Measurements from ENCODE around the gene KDM4C.

The KDM4C gene

DNA sequence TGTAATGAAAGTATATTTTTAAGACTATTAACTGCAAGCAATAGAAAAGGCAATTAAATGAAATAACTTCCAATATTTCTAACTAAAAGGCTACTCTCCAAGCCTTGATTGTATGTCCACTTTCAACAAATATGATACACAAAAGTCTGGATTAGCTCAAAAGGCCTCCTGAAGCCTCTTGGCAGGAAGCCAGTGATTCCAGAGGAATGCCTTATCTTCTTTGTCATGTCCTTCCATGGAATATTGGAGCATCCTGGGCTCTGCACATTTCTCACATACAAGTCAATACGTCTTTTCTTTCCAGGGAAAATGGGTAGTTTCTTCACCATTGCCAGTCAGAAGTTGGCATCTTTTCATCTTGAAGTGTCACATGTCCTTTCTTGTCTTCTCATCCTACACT, 357.8 kb downstream of the KDM4C start:
- DNase-seq, result no peak

DNA sequence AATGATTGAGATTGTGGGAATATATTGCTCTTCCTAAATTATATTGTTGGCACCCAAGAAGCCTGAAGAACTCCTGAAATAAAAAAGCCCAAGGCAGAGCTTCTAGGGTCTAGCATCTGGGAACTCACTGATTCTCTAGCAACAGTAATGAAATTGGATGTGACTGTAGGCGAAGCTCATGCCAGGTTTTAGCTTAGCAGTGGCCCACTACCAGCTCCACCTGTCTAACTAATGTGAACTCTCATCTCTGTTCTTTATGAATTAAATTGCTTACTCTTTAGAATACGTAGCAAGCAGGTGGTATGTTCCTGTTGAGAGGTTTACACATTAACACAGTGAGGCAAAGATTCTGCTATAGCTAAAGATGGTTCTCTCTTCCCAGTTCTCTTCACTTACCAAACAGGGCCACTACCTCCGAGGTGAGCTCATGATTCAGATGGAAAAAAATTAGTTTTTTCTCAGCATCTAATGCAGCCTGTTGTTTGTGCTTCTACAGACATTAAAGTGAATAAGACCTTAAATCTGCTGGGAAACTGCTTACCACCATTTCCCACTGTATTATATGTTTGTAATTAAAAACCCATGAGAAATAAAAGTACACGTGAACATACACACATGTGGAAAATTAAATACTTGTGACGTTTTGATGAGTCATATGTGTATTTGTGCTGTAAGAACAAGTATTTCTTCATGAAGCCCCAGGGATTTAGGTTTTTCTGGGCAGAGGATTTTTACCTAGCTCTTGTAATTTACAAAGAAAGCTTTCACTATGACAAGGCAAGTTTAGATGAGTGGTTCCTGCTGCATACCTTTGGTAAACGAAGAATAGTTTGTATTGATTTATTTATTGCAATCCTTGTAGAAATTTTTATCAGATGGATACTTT, 360.1 kb downstream of the KDM4C start:
- DNase-seq, result no peak

GRCh38 chr9:7118633-7119032, 360.9 kb downstream of the KDM4C start:
- no peak for DNase-seq

DNA sequence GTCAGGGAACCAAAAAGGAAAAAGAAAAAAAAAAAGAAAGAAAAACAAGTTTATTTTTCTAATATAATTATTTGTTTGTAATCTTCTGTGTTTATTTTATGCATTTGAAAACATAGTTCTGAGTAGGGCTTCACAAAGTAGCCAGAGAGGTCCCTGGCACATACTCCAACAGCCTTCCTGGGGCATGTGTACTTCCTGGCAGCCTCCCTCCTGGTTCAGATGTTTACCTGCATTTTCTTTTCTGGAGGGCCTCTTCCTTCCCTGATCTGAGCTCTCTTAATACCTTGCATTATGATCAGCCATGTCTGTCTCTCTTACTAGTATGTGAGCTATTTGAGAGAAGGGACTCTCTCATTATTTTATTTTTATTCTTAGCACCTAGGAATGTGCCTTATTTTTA, 361.8 kb downstream of the KDM4C start:
- no peak for DNase-seq

DNA sequence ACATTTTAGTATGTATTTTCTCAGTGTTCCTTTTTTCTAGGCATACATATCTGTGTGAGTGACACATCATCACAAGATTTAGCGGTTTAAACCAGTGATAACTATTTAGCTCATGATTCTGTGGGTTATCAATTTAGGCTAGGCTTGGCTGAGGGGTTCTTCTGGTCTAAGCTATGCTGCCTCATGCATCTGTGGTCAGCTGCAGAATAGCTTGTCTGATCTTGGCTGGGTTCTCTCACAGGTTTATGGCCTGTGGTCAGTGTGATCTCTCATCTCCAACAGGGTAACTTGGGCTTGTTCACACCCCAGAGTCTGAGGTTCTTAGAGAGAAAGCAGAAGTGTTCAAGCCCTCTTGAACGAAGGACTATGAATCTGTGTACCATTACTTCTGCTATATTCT, 363.3 kb downstream of the KDM4C start:
- no peak for DNase-seq

- DNase-seq, result no peak
These were observed 363.9 kb downstream of the KDM4C start for GRCh38 chr9:7121664-7122063.

DNA sequence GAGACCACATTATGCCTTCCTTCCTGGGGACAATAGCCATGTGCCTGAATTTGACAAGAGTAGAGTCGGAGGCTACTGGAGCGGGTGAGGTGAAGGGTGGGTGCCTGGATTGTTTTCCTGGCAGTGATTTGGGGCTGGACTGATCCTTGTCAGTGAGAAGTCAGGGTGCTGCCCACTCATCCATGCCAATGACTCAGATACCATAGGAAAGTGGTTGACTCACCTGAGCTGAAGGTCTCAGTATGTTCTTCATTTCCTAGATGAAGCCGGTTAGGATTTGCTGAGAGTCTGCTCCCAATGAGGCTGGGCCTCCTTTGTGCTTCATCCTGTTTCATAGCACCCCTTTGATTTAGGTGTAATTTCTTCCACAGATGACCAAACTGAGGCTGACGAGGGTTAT, 366.0 kb downstream of the KDM4C start:
- no peak for DNase-seq

DNA sequence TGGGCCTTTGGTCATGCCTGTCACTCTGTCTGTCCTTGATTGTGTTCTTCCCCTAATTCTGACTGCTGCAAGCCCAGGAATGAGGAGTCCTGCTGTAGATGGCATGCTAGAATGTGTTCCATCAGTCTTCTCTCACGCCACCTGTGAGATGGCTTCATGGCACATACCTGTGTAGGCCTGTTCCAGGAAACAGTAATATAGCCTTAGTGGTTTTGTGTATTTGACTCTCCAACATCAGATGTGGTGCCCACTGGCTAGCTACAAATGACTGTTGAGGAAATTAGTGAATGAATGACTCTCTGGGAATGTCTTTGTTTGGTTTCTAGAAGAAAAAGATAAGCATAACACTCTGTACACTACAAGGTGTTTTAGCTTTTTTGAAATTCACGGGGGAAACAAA, 367.5 kb downstream of the KDM4C start:
- no peak for DNase-seq

GRCh38 chr9:7129391-7129790, 371.6 kb downstream of the KDM4C start:
- no peak for DNase-seq

DNA sequence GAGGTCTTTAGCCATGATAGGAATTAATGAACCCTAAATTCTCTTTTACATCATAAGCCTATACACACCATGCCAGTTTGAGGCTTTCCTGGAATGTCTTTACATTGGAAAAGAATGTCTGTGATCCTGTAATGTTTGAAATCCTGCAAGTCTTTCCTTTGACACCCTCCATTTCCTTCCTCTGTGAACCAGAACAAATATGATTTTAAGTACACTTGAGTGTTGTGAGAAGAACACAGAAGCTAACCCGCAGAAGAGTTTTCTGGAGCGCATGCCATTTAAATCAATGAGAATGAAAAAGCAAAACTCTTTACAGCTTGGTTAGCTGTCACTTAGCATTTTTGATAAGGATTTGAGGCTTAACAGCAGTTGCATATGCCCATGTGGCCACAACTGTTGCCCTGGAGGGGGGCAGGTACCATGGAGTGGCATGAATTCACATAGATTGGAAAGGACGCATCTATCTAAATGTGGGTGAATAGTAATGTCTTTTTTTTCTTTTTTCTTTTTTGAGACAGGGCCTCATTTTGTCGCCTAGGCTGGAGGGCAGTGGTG, 372.6 kb downstream of the KDM4C start:
- no peak for DNase-seq

- DNase-seq, result no peak
These were observed 374.8 kb downstream of the KDM4C start for GRCh38 chr9:7132605-7133004.

DNA sequence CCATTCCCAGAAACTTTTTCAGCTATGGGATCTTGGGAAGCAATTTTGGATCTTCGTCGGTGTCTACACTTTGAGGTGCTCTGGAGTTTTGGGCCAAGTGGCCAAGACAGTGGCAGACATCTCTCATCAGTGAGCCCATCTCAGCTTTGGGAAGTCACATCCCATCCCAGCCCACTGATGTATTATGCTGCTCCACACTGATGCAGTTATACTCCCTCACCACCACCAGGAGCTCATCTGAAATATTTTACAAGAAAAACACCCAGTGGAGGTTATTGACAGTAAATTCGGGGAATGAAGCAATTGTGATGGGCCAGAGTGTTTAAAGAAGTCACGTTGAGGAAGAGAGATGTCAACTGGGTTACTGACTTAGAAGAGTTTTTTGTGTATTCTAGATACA, 378.0 kb downstream of the KDM4C start:
- no peak for DNase-seq

DNA sequence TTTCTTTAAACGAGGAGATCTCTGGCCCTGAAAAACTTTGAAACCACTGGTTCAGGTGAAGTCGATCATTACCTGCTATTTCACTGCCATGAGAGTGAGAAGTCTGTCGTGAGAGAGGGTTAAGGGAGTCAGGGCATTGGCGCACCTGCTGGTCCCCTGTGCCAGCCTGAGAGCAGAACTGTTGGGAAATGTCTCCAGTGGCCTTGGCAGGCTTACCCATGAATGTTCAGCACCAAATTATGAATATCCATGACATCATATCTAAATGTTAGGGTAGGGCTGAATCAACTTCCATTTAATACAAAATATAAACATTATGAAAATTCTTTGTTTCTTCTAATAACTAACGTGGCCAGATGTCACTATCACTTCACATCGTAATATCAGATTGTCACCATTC, 379.3 kb downstream of the KDM4C start:
- DNase-seq, result no peak

DNA sequence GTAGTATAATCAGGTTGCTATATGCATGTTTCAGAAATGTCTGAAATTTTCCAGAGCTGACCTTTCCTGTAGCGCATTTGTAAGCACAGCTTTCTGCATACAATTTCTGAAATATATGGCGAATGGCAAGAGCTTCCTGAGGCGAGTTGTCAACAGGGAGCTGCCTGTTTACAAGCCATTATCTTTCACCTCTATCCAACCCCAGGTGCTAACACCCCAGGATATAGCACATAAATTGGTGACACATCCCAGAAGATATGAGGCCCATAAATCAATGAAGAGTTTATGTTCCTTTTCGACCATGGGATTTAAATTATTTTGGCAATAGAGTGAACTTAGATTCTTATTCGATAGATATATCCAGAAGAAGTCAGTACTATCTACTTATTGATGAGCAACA, 379.8 kb downstream of the KDM4C start:
- DNase-seq, result no peak

GRCh38 chr9:7139886-7140285, 382.1 kb downstream of the KDM4C start:
- no peak for DNase-seq

DNA sequence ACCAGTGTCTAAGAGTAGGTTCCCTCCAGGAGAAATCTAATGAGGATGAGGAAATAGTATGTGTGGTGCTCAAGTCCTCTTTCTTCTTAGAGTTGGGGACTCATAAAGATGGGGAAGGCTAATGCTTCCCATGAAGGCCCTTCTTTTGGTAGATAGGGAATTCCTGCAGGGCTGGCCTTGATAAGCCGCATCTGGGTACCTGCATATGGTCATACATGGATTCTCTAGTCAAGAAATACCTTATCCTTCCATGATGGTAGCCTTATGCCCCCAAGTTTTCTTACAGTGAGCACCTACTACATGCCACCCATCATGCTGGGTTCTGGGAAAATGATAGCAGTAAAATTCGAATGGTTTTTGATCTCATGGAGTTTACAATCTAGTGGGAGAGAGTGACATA, 382.6 kb downstream of the KDM4C start:
- DNase-seq, result no peak

- DNase-seq, result no peak
These were observed 385.9 kb downstream of the KDM4C start for GRCh38 chr9:7143645-7144200.

DNA sequence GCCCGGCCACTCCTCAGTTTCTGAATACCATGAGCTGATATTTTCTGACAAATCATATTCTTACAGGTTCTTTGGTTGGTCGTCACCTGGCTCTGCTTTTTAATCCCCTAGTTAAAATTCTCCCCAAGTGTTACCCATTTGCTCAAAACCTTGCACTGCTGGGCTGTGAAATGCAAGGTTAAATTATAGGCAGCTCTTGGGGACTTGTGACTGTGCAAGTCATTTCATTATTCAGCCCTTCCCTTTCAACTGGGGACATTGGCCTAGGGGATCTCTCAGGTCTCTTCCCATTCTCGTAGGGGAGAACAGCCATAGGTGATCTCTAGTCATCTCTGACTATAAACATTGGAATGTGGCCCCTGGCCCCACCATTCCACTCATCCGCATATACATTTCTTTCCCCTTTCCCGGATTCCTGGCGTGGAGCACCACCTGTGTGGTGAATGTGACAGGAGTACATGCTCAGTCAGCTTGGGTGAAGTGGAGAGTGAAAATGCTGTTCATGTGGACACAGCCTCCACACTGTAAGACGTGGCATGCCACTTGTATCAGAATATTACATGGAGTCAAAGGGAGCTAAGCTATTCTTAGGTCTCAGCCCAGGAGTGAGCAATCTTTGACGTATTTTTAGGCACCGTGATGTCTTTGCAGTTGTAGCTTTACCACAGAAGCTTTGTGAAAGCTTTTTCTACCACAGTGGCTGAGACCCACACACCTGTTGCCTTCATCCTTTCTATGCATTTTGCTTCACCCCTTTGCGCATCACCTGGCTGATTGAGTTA, 386.7 kb downstream of the KDM4C start:
- no peak for DNase-seq

GRCh38 chr9:7145361-7146069, 387.7 kb downstream of the KDM4C start:
- no peak for DNase-seq

- DNase-seq, result no peak
These were observed 388.8 kb downstream of the KDM4C start for GRCh38 chr9:7146582-7146981.

- no peak for DNase-seq
These were observed 389.6 kb downstream of the KDM4C start for GRCh38 chr9:7147121-7148090.

All from CD4-positive, alpha-beta T cell treated with Interleukin-15 for 1 hour (primary cell).